Umbilical cord (tissue), 2 donors: ENCODE data around the gene SOX1. TPM values are rescaled to one million over a fixed set of nuclear protein-coding genes. Genes with fewer than 3 reads are reported as not detected.

Experiments
- DNase-seq: peaks from one replicate; pipeline ENCODE4 v3.0.0-alpha.2; 2015; ENCODE audit warnings: low spot score
- total RNA-seq: library from RNA; depleted of rRNA; stranded (reverse); fragments of >200 nt; gene quantifications from one replicate; pipeline ENCODE4 v1.2.3, GENCODE V29; 2014; ENCODE audit warnings: low replicate concordance; ENCODE audit not compliant: insufficient read depth

SOX1 gene
- total RNA-seq, 1 donor from 2014 or later, result 0.96 TPM

GRCh38 chr13:112058941-112059340 lies 8.0 kb upstream of the SOX1 start:
- DNase-seq, result no peak

DNA sequence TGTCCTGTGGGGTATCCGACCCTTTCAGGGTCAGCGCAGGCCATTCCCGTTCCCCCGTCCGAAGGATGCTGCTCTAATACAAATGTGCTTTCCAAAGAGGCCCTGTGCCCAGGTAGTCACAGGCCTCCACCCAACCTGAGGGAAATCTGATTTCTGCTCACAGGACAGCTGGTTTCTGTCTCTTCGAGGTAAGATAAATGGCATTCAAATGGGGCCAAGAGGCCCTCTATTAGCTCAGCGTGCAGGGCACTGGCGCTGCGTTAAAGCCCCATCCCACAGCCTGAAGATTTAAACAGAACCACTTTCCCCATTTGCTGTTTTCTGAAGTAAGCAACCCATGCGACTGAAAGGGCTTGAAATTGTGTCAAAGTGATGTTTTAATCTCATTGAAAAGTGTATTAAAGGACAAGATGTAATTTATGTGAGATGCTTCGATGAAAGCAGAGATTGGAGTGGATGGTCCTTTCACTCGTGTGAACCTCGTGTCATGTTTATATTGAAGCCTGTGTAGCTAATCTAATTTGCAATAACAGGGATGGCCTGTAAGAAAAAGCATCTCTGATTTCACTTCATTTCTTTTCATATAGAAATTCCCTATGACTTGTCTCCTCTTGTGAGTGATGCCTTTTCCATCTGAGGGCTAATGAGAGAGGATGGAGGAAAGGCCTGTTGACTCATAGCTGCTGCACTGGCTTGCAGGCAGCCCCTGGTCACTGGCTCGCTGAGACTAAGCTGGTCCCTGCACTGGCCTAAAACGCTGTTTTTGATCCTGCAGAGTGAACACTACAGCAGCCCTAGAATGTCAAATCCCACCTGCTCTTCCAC lies 7.3 kb upstream of the SOX1 start:
- no peak for DNase-seq

DNA sequence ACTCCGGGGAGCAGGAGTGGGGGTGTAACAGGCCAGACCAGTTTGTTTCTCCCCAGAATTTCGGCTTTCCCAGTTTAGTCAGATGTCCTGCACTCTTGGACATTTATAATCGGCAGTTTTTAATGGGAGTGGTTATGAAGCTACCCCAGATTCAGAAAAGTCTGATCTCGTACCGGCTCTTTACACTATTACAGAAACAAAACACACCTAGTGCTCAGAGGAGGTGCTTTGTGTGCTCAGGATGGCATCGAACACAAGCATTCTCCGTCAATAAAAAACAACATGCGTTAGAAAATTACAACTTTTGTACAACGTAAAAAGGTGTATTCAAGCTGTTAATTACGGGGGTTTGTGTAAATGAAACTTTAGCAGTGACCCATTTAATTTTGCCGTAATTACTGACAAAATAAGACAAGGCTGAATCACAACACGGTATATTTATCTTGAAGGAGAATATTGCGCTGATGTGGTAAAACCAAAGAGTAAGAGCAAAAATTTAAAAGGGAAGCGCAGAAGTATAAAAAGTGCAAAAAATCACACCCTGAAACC lies 6.6 kb upstream of the SOX1 start:
- DNase-seq, result no peak

DNA sequence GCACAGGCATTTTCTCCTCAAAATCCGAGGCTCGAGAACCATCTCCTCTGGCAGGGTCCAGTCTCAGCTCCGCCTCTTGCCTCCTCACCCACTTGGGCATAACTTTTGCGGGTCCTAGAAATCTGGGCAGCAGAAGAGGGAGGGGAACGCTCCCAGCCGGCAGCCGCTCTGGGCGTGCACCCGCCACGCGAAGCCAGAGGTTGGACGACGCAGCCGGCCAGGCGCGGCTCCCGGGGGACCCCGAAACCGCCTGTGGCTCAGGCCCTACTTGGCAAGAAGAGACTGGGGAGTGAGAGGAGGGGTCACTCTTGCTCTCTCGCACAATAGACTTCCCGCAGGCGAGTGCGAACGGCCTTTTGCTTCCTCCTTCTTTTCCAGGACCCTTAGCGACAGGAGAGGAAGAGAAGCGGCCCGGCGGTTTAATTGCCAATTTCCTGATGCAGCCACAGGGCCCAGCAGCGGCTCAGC lies 6.0 kb upstream of the SOX1 start:
- DNase-seq, result no peak

- no peak for DNase-seq
These were observed 5.4 kb upstream of the SOX1 start for GRCh38 chr13:112061367-112062061.

DNA sequence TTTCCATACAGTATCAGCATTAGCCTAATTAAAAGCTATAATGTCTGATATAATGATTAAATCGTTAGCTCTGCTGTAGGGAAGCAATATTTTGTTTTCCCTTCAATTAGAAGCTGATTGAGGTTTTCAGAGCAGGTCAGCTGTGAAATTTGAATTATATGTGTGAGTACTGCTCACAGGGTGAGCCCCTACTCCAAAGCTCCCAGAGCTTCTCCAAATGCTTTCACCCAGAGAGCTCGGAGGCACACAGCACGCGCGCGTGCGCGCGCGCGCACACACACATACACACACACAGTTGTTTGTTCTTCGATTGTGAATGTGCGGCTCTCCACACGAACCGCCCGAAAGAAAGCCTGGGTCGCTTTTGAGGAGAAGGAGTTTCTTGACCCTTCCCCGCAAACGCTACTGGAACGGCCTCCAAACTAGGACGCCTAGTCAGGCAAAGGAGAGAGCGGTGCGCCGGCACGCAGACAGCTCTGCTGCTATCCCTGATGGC lies 4.8 kb upstream of the SOX1 start:
- no peak for DNase-seq

GRCh38 chr13:112062571-112063570 lies 4.1 kb upstream of the SOX1 start:
- no peak for DNase-seq

- no peak for DNase-seq
These were observed 3.1 kb upstream of the SOX1 start for GRCh38 chr13:112063807-112064206.

GRCh38 chr13:112064222-112064621 lies 2.7 kb upstream of the SOX1 start:
- no peak for DNase-seq

DNA sequence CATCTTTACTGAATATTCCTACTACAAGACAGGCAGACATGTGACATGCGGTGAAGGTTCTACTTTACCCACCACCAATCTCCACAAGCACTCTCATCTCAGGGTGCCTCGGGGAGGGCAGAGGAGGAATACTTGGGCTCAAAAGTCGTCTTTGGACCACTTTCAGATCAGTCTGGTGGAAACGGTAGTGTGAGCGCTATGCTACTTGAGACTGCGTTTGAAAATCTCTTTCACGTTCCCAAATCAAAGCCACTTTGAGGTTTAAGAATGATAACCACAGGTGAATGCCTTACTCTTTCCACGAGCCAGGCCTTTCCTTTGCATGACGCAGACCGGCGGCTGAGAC lies 1.5 kb upstream of the SOX1 start:
- DNase-seq, result no peak

DNA sequence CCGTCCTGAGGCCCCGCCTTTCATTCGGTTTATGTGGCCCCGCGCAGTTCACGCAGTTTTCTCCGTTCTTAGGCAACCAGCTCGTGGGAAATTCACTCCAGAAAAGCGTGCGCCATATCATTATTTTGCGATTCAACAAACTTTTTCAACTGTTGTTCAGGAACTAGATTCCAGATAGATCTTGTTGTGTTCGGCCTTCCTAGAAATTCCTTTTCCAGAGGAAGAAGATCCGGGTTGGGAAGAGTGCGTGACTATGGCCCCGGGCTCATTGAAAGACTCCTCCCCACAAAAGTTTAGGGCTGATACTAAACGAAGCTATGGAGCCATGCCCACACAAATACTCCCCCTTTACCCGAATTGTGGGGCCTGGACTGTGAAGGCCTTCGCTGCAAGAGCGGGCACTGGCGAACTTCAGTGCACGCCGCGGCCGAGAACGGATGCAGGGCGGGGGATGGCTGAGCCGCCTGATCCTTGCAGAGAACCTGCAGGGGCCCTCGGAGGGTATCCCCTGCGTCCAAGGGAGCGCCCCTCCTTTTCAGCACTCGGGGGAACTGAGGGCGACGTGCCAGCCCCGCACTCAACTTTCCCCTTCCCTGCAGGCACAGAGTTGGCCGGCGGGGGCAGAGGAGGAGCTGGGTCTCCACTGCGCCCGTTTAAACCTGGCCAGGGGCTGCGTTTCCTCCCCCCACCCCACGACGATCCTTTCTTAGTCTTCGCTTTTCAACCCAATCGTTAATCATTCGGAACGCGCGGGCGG lies 904 bp upstream of the SOX1 start:
- no peak for DNase-seq

DNA sequence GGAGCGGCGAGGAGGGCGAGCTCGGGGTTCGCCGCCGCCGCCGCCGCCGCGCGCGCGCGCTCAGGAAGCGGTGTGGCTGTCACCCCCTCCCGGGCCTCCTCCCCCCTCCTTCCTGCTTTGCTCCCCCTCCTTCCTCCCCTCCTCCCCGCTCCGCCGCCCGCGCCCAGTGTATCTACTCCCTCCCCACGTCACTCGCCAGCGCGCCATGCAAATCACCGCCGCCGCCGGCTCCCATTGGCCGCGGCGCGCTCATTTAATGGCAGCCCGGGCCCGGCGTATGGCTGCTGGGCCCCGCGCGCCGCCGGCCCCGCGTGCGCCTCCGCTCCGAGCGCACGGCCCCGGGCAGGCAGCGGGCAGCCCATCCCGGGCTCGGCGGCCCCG lies 335 bp upstream of the SOX1 start:
- DNase-seq, result peak; percentile 42

- DNase-seq, result no peak
These were observed 1.1 kb downstream of the SOX1 start for GRCh38 chr13:112067871-112068539.

DNA sequence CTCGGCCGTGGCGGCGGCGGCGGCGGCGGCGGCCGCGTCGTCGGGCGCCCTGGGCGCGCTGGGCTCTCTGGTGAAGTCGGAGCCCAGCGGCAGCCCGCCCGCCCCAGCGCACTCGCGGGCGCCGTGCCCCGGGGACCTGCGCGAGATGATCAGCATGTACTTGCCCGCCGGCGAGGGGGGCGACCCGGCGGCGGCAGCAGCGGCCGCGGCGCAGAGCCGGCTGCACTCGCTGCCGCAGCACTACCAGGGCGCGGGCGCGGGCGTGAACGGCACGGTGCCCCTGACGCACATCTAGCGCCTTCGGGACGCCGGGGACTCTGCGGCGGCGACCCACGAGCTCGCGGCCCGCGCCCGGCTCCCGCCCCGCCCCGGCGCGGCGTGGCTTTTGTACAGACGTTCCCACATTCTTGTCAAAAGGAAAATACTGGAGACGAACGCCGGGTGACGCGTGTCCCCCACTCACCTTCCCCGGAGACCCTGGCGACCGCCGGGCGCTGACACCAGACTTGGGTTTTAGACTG lies 1.7 kb downstream of the SOX1 start:
- no peak for DNase-seq

DNA sequence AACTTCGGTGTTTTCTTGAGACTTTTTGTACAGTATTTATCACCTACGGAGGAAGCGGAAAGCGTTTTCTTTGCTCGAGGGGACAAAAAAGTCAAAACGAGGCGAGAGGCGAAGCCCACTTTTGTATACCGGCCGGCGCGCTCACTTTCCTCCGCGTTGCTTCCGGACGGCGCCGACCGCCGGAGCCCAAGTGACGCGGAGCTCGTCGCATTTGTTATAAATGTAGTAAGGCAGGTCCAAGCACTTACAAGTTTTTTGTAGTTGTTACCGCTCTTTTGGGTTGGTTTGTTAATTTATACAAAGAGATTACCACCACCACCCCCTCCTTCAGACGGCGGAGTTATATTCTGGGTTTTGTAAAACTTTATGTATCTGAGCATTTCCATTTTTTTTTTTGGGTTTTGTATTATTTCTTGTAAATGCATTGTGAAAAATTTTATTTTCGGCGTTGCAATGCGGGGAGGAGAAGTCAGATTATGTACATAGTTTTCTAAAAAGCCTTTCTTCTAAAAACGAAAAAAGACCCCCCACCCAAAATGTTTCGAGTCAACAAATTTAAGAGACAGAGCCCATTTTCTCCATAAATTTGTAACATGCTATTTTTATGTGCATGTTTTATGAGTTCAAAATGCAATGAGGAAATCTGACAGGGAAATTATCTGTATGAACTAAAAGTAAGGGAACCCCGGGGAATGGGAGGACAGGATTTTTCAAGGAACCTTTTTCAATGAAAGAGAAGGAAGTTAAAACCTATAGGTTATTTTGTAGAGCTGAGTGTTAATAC lies 2.3 kb downstream of the SOX1 start:
- no peak for DNase-seq

- DNase-seq, result no peak
These were observed 2.9 kb downstream of the SOX1 start for GRCh38 chr13:112069845-112070251.

- DNase-seq, result no peak
These were observed 4.3 kb downstream of the SOX1 start for GRCh38 chr13:112071102-112071722.

GRCh38 chr13:112071723-112072533 lies 5.0 kb downstream of the SOX1 start:
- no peak for DNase-seq
